ENCODE measurements around the gene ATP9B. TPM values are rescaled to one million over a fixed set of nuclear protein-coding genes. Genes with fewer than 3 reads are reported as not detected.

The ATP9B gene
- total RNA-seq, 1 experiment from 2014 or later = 44.4 TPM

DNA sequence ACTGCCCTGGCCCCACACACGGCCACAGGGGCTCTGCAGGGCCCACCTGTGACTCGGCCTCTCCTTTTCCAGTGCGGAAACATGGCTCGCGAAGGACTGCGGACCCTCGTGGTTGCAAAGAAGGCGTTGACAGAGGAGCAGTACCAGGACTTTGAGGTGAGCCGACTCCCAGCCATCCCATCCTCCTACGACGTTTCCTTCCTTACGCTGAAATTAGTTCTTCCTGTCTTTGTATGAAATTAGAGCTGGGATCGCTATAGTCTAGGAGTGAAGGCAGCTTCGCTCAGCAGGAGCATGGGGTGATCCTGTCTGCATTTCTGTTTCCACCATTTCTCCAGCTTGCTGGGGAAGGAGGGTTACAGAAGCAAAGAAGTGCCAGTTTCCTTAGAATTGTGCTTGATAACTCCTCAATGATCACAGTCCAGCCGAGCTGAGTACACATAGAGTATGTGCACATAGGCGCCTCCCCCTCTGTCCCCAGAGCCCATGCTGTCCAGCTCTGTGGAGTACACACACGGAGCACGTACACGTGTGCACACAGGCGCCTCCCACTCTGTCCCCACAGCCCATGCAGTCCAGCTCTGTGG lies 267.5 kb downstream of the ATP9B start:
- Histone ChIP-seq H3K4me1 (ENCODE audit: control insufficient read depth, insufficient read depth, low read length) (no peaks in the 10 kb centered on the region), H3K4me3 (ENCODE audit: low read depth in 2 of 2, low read length in 2 of 2) (no peak overlapping the region), H3K27me3 (ENCODE audit: control insufficient read depth, insufficient read depth, low read length) (no peaks in the 10 kb centered on the region), H3K27ac (ENCODE audit: low read length) (no peak overlapping the region), H3K9me3 (ENCODE audit: control insufficient read depth, insufficient read depth, low read depth, low read length) (no peaks in the 10 kb centered on the region), H3K36me3 (ENCODE audit: control insufficient read depth, insufficient read depth, low read length) (no peaks in the 10 kb centered on the region)
- no peak for ATAC-seq
- BruUV-seq (replicated peaks) = no TSS peak
- TF ChIP-seq, protein P1, sequence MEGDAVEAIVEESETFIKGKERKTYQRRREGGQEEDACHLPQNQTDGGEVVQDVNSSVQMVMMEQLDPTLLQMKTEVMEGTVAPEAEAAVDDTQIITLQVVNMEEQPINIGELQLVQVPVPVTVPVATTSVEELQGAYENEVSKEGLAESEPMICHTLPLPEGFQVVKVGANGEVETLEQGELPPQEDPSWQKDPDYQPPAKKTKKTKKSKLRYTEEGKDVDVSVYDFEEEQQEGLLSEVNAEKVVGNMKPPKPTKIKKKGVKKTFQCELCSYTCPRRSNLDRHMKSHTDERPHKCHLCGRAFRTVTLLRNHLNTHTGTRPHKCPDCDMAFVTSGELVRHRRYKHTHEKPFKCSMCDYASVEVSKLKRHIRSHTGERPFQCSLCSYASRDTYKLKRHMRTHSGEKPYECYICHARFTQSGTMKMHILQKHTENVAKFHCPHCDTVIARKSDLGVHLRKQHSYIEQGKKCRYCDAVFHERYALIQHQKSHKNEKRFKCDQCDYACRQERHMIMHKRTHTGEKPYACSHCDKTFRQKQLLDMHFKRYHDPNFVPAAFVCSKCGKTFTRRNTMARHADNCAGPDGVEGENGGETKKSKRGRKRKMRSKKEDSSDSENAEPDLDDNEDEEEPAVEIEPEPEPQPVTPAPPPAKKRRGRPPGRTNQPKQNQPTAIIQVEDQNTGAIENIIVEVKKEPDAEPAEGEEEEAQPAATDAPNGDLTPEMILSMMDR (IDR thresholded peaks at IDR 0.05) = no peak
- TF ChIP-seq TCF7L2 (IDR thresholded peaks at IDR 0.05; ENCODE audit: low read depth, low read length) (no peak), POLR2AphosphoS5 (IDR thresholded peaks at IDR 0.05; ENCODE audit: low read depth, low read length) (no peak), SIN3A (IDR thresholded peaks at IDR 0.05; ENCODE audit: borderline replicate concordance, insufficient read depth, low read depth, low read length) (no peak)
- TF ChIP-seq, protein P2, sequence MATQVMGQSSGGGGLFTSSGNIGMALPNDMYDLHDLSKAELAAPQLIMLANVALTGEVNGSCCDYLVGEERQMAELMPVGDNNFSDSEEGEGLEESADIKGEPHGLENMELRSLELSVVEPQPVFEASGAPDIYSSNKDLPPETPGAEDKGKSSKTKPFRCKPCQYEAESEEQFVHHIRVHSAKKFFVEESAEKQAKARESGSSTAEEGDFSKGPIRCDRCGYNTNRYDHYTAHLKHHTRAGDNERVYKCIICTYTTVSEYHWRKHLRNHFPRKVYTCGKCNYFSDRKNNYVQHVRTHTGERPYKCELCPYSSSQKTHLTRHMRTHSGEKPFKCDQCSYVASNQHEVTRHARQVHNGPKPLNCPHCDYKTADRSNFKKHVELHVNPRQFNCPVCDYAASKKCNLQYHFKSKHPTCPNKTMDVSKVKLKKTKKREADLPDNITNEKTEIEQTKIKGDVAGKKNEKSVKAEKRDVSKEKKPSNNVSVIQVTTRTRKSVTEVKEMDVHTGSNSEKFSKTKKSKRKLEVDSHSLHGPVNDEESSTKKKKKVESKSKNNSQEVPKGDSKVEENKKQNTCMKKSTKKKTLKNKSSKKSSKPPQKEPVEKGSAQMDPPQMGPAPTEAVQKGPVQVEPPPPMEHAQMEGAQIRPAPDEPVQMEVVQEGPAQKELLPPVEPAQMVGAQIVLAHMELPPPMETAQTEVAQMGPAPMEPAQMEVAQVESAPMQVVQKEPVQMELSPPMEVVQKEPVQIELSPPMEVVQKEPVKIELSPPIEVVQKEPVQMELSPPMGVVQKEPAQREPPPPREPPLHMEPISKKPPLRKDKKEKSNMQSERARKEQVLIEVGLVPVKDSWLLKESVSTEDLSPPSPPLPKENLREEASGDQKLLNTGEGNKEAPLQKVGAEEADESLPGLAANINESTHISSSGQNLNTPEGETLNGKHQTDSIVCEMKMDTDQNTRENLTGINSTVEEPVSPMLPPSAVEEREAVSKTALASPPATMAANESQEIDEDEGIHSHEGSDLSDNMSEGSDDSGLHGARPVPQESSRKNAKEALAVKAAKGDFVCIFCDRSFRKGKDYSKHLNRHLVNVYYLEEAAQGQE (IDR thresholded peaks at IDR 0.05; ENCODE audit: insufficient read depth in 1 of 2, low read depth in 2 of 2, low read length in 1 of 2) = no peak
- intact Hi-C loops (cut with micrococcal nuclease; ENCODE audit: unreplicated experiment) = no loop called here
- in situ Hi-C loops (cut with HindIII; ENCODE audit: low pct_unique_long_range_greater_than_20kb, low sequenced_read_pairs) = no loop called here
- CTCF ChIA-PET = no interaction called here
- no peak for DNase-seq (ENCODE audit: low read depth, low spot score)
- POLR2A ChIA-PET = no interaction called here

DNA sequence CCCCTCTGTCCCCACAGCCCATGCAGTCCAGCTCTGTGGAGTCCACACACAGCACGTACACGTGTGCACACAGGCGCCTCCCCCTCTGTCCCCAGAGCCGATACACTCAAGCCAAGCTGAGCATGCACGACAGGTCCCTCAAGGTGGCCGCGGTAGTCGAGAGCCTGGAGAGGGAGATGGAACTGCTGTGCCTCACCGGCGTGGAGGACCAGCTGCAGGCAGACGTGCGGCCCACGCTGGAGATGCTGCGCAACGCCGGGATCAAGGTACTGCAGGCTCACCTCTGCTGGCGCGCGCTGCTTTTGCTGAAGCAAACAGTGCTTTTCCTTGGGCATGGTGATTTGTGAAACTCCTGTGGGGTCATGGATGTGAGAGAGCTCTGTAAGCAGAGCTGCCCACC lies 268.0 kb downstream of the ATP9B start:
- intact Hi-C loops (cut with micrococcal nuclease; ENCODE audit: unreplicated experiment) (no loop called here), in situ Hi-C loops (cut with HindIII; ENCODE audit: low pct_unique_long_range_greater_than_20kb, low sequenced_read_pairs) (no loop called here)
- POLR2A ChIA-PET = no interaction called here
- ATAC-seq = no peak
- no peaks in the 10 kb centered on the region for H3K9me3 ChIP-seq (ENCODE audit: control insufficient read depth, insufficient read depth, low read depth, low read length)
- H3K4me3 ChIP-seq (ENCODE audit: low read depth in 2 of 2, low read length in 2 of 2) = no peak overlapping the region
- no peaks in the 10 kb centered on the region for H3K27me3 ChIP-seq (ENCODE audit: control insufficient read depth, insufficient read depth, low read length)
- TF ChIP-seq SIN3A (IDR thresholded peaks at IDR 0.05; ENCODE audit: borderline replicate concordance, insufficient read depth, low read depth, low read length) (no peak), TCF7L2 (IDR thresholded peaks at IDR 0.05; ENCODE audit: low read depth, low read length) (no peak), POLR2AphosphoS5 (IDR thresholded peaks at IDR 0.05; ENCODE audit: low read depth, low read length) (no peak)
- TF ChIP-seq, protein P1 (IDR thresholded peaks at IDR 0.05) = no peak
- TF ChIP-seq, protein P2 (IDR thresholded peaks at IDR 0.05; ENCODE audit: insufficient read depth in 1 of 2, low read depth in 2 of 2, low read length in 1 of 2) = no peak
- DNase-seq (ENCODE audit: low read depth, low spot score) = no peak
- BruUV-seq (replicated peaks) = no TSS peak
- no peaks in the 10 kb centered on the region for H3K4me1 ChIP-seq (ENCODE audit: control insufficient read depth, insufficient read depth, low read length)
- no peak overlapping the region for H3K27ac ChIP-seq (ENCODE audit: low read length)
- H3K36me3 ChIP-seq (ENCODE audit: control insufficient read depth, insufficient read depth, low read length) = no peaks in the 10 kb centered on the region
- CTCF ChIA-PET = no interaction called here

Data from Panc1 (cell line).